Stimulated activated naive CD8-positive, alpha-beta T cell treated with anti-CD3 and anti-CD28 coated beads, Interleukin-15, amount 100 ng/mL, for 72 hours (primary cell): ENCODE data around the gene UBN2.
A peak's percentile ranks its signal among the peaks of the same experiment; 100 is the strongest.
"Not testable (repeated sequence)": the region's sequence is repeated elsewhere in the genome, so short reads cannot be mapped to it uniquely, and the experiment has no call there.

Source experiments
- ATAC-seq: fragments of 150-1000 bp; cut with Tn5 transposase; 2 replicates; pipeline ENCODE4 v1.10.0; 2021; ENCODE audit warnings: mild to moderate bottlenecking, moderate library complexity
- DNase-seq, 2 donors: peaks; one replicate each; pipeline ENCODE4 v3.0.0; 2021 to 2022
- H3K27ac Mint-ChIP-seq, 2 donors: one replicate each; pipeline ENCODE4 v1.8.0; 2022; ENCODE audit warnings: mild to moderate bottlenecking in 2 of 2, mixed read lengths in 2 of 2, moderate library complexity in 2 of 2
- H3K27me3 Mint-ChIP-seq: one replicate; pipeline ENCODE4 v1.8.0; 2022; ENCODE audit warnings: mixed read lengths
- H3K4me1 Mint-ChIP-seq: one replicate; pipeline ENCODE4 v1.8.0; 2022; ENCODE audit warnings: mild to moderate bottlenecking, mixed read lengths
- H3K4me3 Mint-ChIP-seq, 2 donors: one replicate each; pipeline ENCODE4 v1.8.0; 2022; ENCODE audit warnings: mild to moderate bottlenecking in 2 of 2, mixed read lengths in 2 of 2, moderate library complexity in 1 of 2
- H3K9me3 Mint-ChIP-seq, 2 donors: one replicate each; pipeline ENCODE4 v1.8.0; 2022; ENCODE audit warnings: mixed read lengths in 2 of 2

The UBN2 gene

DNA sequence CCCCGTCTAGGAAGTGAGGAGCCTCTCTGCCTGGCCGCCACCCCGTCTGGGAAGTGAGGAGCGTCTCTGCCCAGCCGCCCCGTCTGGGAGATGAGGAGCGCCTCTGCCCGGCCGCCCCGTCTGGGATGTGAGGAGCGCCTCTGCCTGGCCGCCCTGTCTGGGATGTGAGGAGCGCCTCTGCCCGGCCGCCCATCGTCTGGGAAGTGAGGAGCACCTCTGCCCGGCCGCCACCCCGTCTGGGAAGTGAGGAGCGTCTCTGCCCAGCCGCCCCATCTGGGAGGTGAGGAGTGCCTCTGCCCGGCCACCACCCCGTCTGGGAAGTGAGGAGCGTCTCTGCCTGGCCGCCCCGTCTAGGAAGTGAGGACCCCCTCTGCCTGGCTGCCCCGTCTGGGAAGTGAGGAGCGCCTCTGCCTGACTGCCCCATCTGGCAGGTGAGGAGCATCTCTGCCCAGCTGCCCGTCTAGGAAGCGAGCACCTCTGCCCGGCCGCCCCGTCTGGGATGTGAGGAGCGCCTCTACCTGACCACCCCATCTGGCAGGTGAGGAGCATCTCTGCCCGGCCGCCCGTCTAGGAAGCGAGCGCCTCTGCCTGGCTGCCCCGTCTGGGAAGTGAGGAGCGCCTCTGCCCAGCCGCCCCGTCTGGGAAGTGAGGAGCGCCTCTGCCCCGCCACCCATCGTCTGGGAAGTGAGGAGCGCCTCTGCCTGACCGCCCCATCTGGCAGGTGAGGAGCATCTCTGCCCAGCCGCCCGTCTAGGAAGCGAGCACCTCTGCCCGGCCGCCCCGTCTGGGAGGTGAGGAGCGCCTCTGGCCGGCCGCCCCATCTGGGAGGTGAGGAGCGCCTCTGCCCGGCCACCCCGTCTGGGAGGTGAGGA, 5.5 kb upstream of the UBN2 start:
- H3K9me3 Mint-ChIP-seq, H3K27me3 Mint-ChIP-seq, H3K27ac Mint-ChIP-seq, H3K4me1 Mint-ChIP-seq, ATAC-seq, H3K4me3 Mint-ChIP-seq, DNase-seq: not testable (repeated sequence)

DNA sequence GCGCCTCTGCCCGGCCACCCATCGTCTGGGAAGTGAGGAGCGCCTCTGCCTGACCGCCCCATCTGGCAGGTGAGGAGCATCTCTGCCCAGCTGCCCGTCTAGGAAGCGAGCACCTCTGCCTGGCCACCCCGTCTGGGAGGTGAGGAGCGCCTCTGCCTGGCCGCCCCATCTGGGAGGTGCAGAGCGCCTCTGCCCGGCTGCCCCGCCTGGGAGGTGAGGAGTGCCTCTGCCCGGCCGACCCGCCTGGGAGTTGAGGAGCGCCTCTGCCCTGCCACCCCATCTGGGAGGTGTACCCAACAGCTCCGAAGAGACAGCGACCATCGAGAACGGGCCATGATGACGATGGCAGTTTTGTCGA, 4.9 kb upstream of the UBN2 start:
- H3K4me3 Mint-ChIP-seq, ATAC-seq, H3K9me3 Mint-ChIP-seq, H3K27me3 Mint-ChIP-seq, DNase-seq, H3K27ac Mint-ChIP-seq: not testable (repeated sequence)
- peaks cover 11% of the 10 kb centered on the region for H3K4me1 Mint-ChIP-seq

DNA sequence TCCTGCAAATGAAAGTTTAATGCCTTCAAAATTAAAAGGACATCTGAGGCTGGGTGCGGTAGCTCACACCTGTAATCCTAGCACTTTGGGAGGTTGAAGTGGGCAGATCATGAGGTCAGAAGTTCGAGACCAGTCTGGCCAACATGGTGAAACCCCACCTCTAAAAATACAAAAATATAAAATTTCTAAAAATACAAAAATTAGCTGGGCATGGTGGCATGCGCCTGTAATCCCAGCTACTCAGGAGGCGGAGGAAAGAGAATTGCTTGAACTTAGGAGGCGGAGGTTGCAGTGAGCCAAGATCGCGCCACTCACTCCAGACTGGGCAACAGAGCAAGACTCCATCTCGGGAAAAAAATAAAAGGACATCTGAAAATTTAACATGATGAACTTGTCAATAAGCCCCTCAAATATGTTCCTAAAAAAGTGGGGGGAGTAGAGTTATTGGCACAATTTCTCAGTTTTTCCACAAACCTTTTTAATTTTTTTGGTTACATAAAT, 4.0 kb upstream of the UBN2 start:
- peaks cover 11% of the 10 kb centered on the region for H3K4me1 Mint-ChIP-seq
- not testable (repeated sequence) for DNase-seq, H3K9me3 Mint-ChIP-seq, H3K4me3 Mint-ChIP-seq, ATAC-seq, H3K27me3 Mint-ChIP-seq, H3K27ac Mint-ChIP-seq

DNA sequence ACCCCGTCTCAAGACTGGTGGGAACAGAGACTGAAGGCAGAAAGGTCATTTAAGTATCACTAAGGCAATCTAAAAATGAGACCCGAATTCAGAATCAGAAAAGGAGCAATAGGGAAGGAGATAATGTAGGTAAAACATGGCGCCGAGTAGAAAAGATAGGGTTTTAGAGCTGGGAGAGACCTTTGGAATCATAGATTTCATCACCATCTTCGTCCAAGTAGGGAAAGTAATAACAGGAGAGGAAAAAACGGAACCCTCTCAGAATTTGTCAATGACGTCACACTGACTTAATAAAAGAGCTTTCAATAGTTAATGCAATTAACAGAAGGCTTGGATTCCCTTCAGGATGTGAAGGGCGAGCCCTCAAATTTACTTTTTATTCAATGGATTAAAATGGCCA, 1.0 kb upstream of the UBN2 start:
- Mint-ChIP-seq H3K4me1 (peaks cover 26% of the 10 kb centered on the region), H3K4me3 (peak overlapping the region; percentile 95 to 99), H3K27me3 (peaks cover 1% of the 10 kb centered on the region), H3K9me3 (no peaks in the 10 kb centered on the region), H3K27ac (no peak overlapping the region)
- no peak for ATAC-seq
- DNase-seq = no peak

DNA sequence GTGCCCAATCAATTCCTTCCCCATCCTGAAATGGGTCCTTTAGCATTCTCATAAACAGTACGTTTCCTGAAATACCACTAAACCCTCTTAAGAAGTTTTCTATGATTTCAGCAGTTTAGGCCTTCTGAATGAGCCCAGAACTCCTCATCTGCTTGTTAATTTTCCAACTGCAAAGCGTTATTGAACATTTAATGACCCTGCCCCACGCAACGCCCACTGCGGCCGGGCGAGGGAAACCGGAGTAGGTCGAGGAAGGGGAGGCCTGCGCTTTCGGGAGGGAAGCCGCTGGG, 608 bp upstream of the UBN2 start:
- ATAC-seq = no peak
- Mint-ChIP-seq H3K27ac (peak overlapping the region in 1 of 2 donors; percentile 88), H3K9me3 (no peaks in the 10 kb centered on the region), H3K4me1 (peaks cover 26% of the 10 kb centered on the region), H3K27me3 (no peaks in the 10 kb centered on the region), H3K4me3 (peak overlapping the region; percentile 95 to 99)
- no peak for DNase-seq

DNA sequence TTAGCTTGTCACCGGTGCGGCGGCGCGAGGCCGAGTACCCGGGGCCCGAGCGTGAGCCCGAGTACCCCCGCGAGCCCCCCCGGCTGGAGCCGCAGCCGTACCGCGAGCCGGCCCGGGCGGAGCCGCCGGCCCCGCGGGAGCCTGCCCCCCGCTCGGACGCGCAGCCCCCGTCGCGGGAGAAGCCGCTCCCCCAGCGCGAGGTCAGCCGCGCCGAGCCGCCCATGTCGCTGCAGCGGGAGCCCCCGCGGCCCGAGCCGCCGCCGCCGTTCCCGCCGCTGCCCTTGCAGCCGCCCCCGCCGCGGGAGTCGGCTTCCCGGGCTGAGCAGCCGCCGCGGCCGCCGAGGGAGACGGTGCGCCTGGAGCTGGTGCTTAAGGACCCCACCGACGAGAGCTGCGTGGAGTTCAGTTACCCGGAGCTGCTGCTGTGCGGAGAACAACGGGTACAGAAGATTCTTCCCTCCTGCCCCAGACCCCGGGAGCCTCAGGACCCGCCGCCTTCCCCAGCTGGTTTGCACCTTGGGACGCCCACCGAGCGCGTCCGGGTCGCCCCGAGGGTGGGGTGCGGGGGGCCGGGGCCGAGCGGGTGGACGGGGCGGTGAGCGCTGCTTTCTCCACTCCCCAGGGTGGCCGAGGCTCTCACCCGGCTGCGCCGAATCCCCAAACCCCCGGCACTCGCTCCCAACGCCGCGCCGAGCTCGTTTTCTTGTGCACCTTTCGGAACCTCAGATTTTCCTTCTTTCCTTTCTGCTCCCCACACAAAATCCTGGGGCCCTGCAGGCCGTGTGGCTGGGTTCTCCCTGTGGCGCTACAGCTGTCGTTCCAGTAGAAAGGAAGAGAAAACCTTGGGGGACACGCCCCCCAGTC, 708 bp downstream of the UBN2 start:
- Mint-ChIP-seq H3K9me3 (no peaks in the 10 kb centered on the region), H3K27me3 (no peaks in the 10 kb centered on the region), H3K27ac (peak overlapping the region; percentile 92 to 97), H3K4me3 (peak overlapping the region; percentile 99), H3K4me1 (peaks cover 35% of the 10 kb centered on the region)
- DNase-seq (peak; percentile 25 to 40), ATAC-seq (peak; percentile 20)

DNA sequence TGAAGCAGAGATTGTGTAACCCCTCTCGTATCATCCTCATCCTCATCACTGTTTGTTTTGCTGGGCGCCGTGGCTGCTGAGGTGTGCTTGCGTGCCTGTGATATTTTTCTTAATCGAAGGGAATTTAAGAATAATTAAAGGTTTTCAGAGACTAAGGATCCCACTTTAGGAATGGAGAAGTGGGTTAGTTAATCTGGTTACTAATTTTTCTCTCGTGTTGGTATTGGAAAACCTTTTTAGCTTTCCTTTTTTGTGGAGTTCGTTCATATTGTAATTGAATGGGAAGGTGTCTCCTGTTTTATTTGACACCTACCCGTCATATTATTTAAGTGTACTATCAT, 1.3 kb downstream of the UBN2 start:
- Mint-ChIP-seq H3K4me1 (peaks cover 35% of the 10 kb centered on the region), H3K9me3 (no peaks in the 10 kb centered on the region), H3K27ac (peak overlapping the region; percentile 92 to 94), H3K4me3 (peak overlapping the region; percentile 95 to 99), H3K27me3 (no peaks in the 10 kb centered on the region)
- DNase-seq (no peak), ATAC-seq (no peak)

DNA sequence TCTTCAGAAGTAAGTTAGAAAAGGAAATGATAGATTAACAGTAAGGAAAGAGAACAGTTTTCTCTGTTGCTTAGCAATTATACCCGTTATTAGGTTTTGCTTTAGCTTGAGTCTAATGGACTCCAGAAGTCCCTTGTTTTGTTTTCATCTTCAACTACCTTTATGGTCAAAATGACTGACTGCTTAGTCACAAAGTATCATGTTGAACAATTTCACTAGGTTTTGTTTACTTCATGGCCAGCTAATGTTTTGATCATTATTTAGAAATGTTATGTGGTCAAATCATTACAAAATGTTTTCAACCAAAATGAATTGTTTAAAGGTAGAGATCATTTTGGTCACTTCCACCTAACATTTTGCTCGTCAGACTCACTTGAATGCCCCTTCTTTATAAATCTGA, 1.9 kb downstream of the UBN2 start:
- H3K4me3 Mint-ChIP-seq = peak overlapping the region; percentile 95 to 99
- no peaks in the 10 kb centered on the region for H3K27me3 Mint-ChIP-seq
- DNase-seq (no peak), ATAC-seq (no peak)
- H3K9me3 Mint-ChIP-seq = no peaks in the 10 kb centered on the region
- peak overlapping the region in 1 of 2 donors; percentile 94 for H3K27ac Mint-ChIP-seq
- peaks cover 35% of the 10 kb centered on the region for H3K4me1 Mint-ChIP-seq

DNA sequence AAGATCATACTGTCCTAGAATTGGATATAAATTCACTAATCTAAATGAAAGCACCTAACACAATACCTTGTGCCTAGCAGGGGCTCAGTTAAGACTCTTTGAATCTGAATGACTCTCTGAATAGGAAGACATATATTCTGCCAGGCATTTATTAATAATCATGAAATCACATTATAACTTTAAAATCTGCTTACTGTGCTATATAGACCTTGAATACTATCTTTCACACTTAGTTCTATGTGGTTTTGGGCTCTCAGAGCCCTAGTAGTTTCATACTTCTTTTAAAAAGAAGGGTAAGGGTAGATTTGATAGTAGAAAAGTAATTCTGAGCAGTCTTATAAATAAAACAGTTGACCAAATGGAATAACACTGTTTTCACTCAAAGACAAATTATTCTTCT, 10.2 kb downstream of the UBN2 start:
- DNase-seq (no peak), ATAC-seq (no peak)
- H3K27me3 Mint-ChIP-seq = no peaks in the 10 kb centered on the region
- no peak overlapping the region for H3K4me3 Mint-ChIP-seq
- H3K9me3 Mint-ChIP-seq = no peaks in the 10 kb centered on the region
- H3K27ac Mint-ChIP-seq = no peak overlapping the region
- peaks cover 9% of the 10 kb centered on the region for H3K4me1 Mint-ChIP-seq

DNA sequence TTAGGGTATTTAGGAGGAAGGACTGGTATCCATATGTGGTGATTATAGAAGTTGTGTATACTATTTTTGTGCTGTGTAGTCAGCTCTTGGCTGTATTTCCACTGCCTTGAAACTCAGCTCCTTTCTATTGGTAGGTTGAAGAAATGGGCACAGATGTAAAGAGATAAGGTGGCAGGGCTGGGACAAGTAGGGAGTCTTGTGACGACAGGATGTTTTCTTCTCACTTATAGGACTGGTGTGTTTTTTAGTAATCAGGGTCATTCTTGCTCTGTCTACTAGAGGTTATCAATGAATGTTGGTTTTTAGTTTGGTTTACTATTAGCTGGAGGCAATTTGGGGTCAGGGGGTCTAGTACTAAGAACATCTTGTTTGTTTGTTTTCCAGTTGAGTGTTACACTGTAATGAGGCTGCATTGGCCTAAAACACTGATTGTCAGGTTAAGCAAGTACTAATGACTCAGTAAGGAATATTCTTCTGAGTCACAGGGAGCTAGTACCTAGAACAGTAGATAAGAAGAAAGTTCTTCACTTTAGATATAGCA, 11.8 kb downstream of the UBN2 start:
- DNase-seq (no peak), ATAC-seq (peak; percentile 59)
- H3K4me1 Mint-ChIP-seq = peaks cover 7% of the 10 kb centered on the region
- no peaks in the 10 kb centered on the region for H3K9me3 Mint-ChIP-seq
- no peak overlapping the region for H3K27ac Mint-ChIP-seq
- no peak overlapping the region for H3K4me3 Mint-ChIP-seq
- H3K27me3 Mint-ChIP-seq = no peaks in the 10 kb centered on the region

DNA sequence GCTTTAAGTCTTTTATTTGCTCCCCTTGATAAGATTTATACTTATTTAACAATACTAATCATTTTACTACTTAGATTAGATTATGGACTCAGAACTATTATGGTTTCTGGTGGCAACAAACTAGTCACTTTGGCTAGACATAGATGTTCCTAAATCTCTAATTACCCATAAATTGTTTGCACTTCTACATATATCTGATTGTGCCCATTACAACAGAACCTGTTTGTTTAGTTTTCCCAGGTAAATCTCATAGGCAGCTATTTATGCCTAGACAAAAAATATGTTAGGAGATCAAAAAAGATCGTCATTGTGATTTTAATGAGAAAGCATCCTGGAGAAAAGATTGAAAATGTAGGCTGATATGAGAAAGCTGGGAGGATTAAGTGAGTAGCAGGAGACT, 14.4 kb downstream of the UBN2 start:
- H3K9me3 Mint-ChIP-seq = no peaks in the 10 kb centered on the region
- DNase-seq = no peak
- H3K4me1 Mint-ChIP-seq = peaks cover 7% of the 10 kb centered on the region
- no peak overlapping the region for H3K27ac Mint-ChIP-seq
- no peak for ATAC-seq
- H3K4me3 Mint-ChIP-seq = no peak overlapping the region
- no peaks in the 10 kb centered on the region for H3K27me3 Mint-ChIP-seq

DNA sequence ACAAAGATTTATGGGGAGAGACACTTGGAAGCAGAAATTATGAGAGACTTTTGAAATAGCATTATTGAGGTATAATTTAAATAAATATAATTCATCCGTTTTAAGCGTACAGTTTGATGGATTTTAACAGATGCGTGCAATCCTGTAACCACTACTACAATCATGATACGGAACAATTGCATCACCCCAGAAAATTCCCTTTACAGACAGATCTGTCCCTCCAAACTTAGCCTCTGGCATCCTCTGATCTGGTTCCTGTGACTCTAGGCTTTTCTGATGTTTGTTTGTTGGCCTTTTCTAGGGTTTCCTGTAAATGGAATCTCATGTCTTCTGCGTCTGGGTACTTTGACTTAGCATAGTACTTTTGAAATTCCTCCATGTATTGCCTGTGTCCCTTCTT, 15.5 kb downstream of the UBN2 start:
- no peaks in the 10 kb centered on the region for H3K9me3 Mint-ChIP-seq
- no peak for ATAC-seq
- no peaks in the 10 kb centered on the region for H3K27me3 Mint-ChIP-seq

DNA sequence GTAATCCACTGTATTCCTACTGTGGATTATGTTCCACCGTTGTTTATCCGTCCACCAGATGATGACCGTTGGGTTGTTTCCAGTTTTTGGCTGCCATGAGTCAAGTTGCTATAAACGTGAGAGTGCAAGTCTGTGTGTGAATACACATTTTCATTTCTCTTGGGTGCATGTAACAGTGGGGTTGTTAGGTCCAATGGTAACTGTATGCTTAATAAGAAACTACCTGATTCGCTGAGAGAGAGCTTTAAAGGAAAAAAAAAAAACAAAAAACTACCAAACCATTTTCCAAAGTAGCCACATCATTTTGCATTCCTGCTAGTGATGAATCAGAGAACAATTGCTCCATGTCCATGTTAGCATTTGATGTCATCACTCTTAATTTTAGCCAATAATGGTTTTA, 15.9 kb downstream of the UBN2 start:
- no peak for ATAC-seq
- H3K4me3 Mint-ChIP-seq = no peak overlapping the region
- no peaks in the 10 kb centered on the region for H3K9me3 Mint-ChIP-seq
- no peak for DNase-seq
- H3K4me1 Mint-ChIP-seq = peaks cover 7% of the 10 kb centered on the region
- no peak overlapping the region for H3K27ac Mint-ChIP-seq
- no peaks in the 10 kb centered on the region for H3K27me3 Mint-ChIP-seq

More for the DNA sequence above, 15.5 kb downstream of the UBN2 start:
- no peak for DNase-seq
- peaks cover 7% of the 10 kb centered on the region for H3K4me1 Mint-ChIP-seq
- H3K27ac Mint-ChIP-seq = no peak overlapping the region
- H3K4me3 Mint-ChIP-seq = no peak overlapping the region

DNA sequence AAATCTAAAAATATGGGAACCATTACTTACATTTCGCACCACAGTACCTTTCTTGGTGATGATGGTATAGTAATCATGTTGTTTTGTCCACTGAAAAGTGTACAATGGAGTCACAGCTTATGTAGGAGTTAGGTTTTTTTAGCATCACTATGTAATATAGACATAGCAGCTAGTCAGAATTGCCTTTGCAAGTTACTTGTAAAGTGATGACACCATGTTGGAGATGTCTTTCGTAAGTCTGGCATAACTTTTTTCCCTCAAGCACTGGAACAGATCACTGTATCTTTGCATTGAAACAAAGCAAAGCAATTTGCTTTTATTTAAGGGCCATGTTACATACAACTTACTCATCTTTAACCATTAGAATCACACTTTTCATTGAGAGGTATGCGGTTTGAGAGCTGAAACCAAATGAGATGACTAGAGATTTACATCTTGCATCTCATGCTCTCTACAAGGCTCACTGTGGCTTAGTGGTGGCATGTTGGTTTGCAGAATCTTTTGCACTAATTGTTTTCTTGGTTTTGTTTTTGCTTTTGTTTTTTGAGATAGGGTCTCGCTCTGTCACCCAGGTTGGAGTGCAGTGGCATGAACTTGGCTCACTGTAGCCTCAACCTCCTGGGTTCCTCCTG, 18.3 kb downstream of the UBN2 start:
- peak overlapping the region in 1 of 2 donors; percentile 48 for H3K27ac Mint-ChIP-seq
- H3K27me3 Mint-ChIP-seq = no peaks in the 10 kb centered on the region
- no peaks in the 10 kb centered on the region for H3K9me3 Mint-ChIP-seq
- H3K4me1 Mint-ChIP-seq = no peaks in the 10 kb centered on the region
- ATAC-seq (no peak), DNase-seq (no peak)
- no peak overlapping the region for H3K4me3 Mint-ChIP-seq

DNA sequence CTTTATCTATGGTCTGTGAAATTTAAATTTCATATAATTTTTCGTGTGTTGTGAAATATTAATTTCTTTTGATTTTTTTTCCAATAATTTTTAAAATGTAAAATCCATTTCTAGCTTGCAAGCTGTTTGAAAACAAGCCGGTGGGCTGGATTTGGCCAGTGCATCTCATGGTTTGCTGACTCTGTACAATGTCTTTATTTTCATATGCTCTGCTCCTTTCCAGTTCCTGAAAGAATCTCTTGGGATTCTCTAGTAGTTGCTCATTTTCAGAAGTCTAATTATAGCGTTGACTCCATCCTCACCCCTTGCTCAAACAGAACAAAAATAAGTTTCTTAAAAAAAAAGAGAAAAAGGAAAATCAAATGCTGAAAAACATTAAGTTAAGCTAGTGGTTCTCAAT, 21.4 kb downstream of the UBN2 start:
- no peaks in the 10 kb centered on the region for H3K4me1 Mint-ChIP-seq
- no peaks in the 10 kb centered on the region for H3K9me3 Mint-ChIP-seq
- H3K27me3 Mint-ChIP-seq = no peaks in the 10 kb centered on the region
- no peak overlapping the region for H3K27ac Mint-ChIP-seq
- no peak for ATAC-seq
- no peak for DNase-seq
- H3K4me3 Mint-ChIP-seq = no peak overlapping the region

DNA sequence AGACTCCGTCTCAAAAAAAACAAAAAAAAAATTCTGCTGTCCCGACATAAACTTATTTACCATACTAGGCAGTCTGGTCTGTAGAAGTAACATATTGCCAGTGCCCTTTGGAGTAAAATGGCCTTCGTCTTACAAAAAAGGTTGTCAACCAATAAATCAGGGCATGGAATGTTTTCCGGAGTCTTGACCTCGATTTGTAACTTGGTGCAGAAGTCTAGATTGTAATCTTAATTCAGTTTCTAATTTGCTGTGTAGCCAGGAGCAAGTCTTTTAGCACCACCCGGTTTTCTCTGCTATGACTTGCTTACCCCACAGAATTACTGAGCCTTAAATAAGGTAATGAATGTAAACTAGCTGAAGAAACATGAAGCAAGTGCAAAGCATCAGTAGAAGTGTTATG, 23.2 kb downstream of the UBN2 start:
- H3K27ac Mint-ChIP-seq = no peak overlapping the region
- no peak for DNase-seq
- no peaks in the 10 kb centered on the region for H3K9me3 Mint-ChIP-seq
- H3K27me3 Mint-ChIP-seq = no peaks in the 10 kb centered on the region
- H3K4me1 Mint-ChIP-seq = no peaks in the 10 kb centered on the region
- no peak overlapping the region for H3K4me3 Mint-ChIP-seq
- ATAC-seq = no peak
